KMS-11 (cell line): ENCODE data around the gene SLC27A4.

Experiments used
- H2AFZ ChIP-seq: fragments of 200-600 bp; sonication (generic); 2 replicates; pipeline ENCODE4 v1.6.1; 2016; ENCODE audit warnings: antibody characterized with exemption, mixed run types, low read depth
- H3K27ac ChIP-seq: fragments of 200-600 bp; sonication (generic); 2 replicates; pipeline ENCODE4 v1.6.1; 2016; ENCODE audit warnings: mild to moderate bottlenecking, mixed run types
- H3K27me3 ChIP-seq: fragments of 200-600 bp; sonication (generic); 2 replicates; pipeline ENCODE4 v1.6.1; 2017; ENCODE audit warnings: mild to moderate bottlenecking, low read depth, mixed run types, moderate library complexity; ENCODE audit not compliant: insufficient read depth
- H3K36me3 ChIP-seq: fragments of 200-600 bp; sonication (generic); 2 replicates; pipeline ENCODE4 v1.6.1; 2017; ENCODE audit warnings: mild to moderate bottlenecking, mixed run types; ENCODE audit not compliant: insufficient read depth
- H3K4me1 ChIP-seq: fragments of 200-600 bp; sonication (generic); 2 replicates; pipeline ENCODE4 v1.6.1; 2016; ENCODE audit warnings: mild to moderate bottlenecking, low read depth, mixed run types; ENCODE audit not compliant: poor library complexity, severe bottlenecking
- H3K4me2 ChIP-seq: fragments of 200-600 bp; sonication (generic); 2 replicates; pipeline ENCODE4 v1.7.0; 2016; ENCODE audit warnings: mild to moderate bottlenecking, mixed run types
- H3K4me3 ChIP-seq: fragments of 200-600 bp; sonication (generic); IDR thresholded peaks from 2 replicates; pipeline ENCODE4 v1.6.1; 2017; ENCODE audit warnings: low read depth, low read length, mixed read lengths; ENCODE audit not compliant: insufficient read depth
- H3K79me2 ChIP-seq: fragments of 200-600 bp; sonication (generic); 2 replicates; pipeline ENCODE4 v1.6.1; 2016; ENCODE audit warnings: low read depth, mixed run types; ENCODE audit not compliant: insufficient read depth
- H3K9ac ChIP-seq: fragments of 200-600 bp; sonication (generic); 2 replicates; pipeline ENCODE4 v1.6.1; 2016; ENCODE audit warnings: mild to moderate bottlenecking, mixed run types
- H4K20me1 ChIP-seq: fragments of 200-600 bp; sonication (generic); 2 replicates; pipeline ENCODE4 v1.6.1; 2016; ENCODE audit warnings: mild to moderate bottlenecking, mixed run types; ENCODE audit not compliant: insufficient read depth
- CTCF ChIP-seq: fragments of 200-600 bp; sonication (generic); conservative IDR thresholded peaks from 2 replicates; pipeline ENCODE4 v1.6.1; 2017; ENCODE audit warnings: low read depth, mild to moderate bottlenecking, antibody characterized with exemption, low read length, moderate library complexity, mixed read lengths

The SLC27A4 gene

DNA sequence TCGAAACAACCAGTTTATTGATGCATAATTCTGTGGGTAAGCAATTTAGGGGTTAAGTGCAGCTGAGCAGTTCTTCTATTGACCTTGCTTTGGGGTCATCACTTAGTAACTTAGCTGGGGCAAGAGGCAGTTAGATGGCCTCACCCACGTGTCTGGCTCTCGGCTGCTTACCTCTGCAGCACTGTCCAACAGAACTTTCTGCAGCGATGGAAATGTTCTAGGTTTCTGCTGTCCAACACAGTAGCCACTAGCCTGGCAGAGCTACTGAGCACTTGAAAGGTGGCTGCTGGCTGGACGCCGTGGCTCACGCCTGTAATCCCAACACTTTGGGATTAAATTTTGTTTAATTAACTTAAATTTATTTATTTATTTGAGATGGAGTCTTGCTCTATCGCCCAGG is 17.8 kb downstream of the SLC27A4 start:
- H3K27ac ChIP-seq = no peak overlapping the region
- H3K27me3 ChIP-seq = no peaks in the 10 kb centered on the region
- no peak overlapping the region for H2AFZ ChIP-seq

GRCh38 chr9:128358861-128359260 is 18.5 kb downstream of the SLC27A4 start:
- Histone ChIP-seq H4K20me1 (no peaks in the 10 kb centered on the region), H3K4me3 (no peak overlapping the region), H3K4me1 (peaks cover 8% of the 10 kb centered on the region), H3K36me3 (no peaks in the 10 kb centered on the region), H3K27me3 (no peaks in the 10 kb centered on the region), H3K27ac (no peak overlapping the region), H2AFZ (no peak overlapping the region), H3K79me2 (no peaks in the 10 kb centered on the region), H3K9ac (no peak overlapping the region), H3K4me2 (no peak overlapping the region)
- no peak for TF ChIP-seq CTCF

More for the DNA sequence above, 17.8 kb downstream of the SLC27A4 start:
- H4K20me1 ChIP-seq = no peaks in the 10 kb centered on the region
- no peak overlapping the region for H3K4me3 ChIP-seq
- no peaks in the 10 kb centered on the region for H3K36me3 ChIP-seq
- H3K4me2 ChIP-seq = no peak overlapping the region
- H3K4me1 ChIP-seq = peaks cover 8% of the 10 kb centered on the region
- H3K9ac ChIP-seq = no peak overlapping the region
- no peak for TF ChIP-seq CTCF
- no peaks in the 10 kb centered on the region for H3K79me2 ChIP-seq

DNA sequence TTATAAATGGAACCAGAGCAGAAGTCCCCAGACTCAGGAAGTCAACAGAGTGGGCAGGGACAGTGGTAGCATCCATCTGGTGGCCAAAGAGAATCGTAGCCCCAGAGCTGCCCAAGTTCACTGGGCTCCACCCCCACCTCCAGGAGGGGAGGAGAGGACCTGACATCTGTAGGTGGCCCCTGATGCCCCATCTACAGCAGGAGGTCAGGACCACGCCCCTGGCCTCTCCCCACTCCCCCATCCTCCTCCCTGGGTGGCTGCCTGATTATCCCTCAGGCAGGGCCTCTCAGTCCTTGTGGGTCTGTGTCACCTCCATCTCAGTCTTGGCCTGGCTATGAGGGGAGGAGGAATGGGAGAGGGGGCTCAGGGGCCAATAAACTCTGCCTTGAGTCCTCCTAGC is 20.5 kb downstream of the SLC27A4 start:
- Histone ChIP-seq H3K9ac (no peak overlapping the region), H3K4me1 (peaks cover 8% of the 10 kb centered on the region), H3K27me3 (no peaks in the 10 kb centered on the region), H3K4me3 (no peak overlapping the region), H3K36me3 (no peaks in the 10 kb centered on the region), H3K4me2 (no peak overlapping the region), H3K79me2 (no peaks in the 10 kb centered on the region), H3K27ac (no peak overlapping the region), H2AFZ (no peak overlapping the region), H4K20me1 (no peaks in the 10 kb centered on the region)
- TF ChIP-seq CTCF = no peak

DNA sequence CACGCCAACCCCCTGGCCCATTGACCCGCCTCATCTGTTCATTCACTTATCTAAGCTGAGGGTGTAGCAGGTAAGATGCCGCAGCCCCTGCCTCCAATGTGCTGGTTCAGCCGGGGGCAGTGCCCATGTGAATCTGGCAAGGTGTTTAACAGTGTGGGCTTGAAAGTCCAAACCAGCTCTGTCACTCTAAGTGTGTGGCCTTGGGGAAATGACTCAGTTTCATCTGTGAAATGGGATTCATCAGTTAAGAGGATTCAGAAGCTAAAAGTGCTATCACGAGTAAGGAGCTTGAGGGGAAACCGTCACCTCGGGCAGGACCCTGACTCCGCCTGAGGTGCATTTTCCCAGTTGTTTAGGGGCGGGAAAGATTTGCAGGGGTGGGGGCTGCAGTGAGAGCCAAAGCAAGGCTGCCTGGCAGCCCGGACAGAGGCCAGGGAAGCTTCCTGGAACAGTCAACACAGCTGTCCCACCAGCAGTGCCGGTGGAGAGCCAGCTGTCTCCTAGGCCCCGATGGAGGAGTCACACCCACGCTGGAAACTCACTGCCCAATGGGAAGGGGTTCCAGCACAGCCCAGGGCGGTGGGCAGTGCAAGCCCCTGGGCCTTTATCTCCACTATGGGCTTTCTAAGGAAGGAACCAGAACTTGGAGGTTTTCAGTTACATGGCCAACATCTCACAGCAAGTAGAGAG is 21.1 kb downstream of the SLC27A4 start:
- no peaks in the 10 kb centered on the region for H3K79me2 ChIP-seq
- H3K4me3 ChIP-seq = no peak overlapping the region
- TF ChIP-seq CTCF = no peak
- no peak overlapping the region for H3K9ac ChIP-seq
- H3K27ac ChIP-seq = no peak overlapping the region
- H3K27me3 ChIP-seq = no peaks in the 10 kb centered on the region
- H3K4me2 ChIP-seq = peak overlapping the region; percentile 11; the same call in 1 of the 2 replicates
- H2AFZ ChIP-seq = peak overlapping the region; percentile 53
- H4K20me1 ChIP-seq = no peaks in the 10 kb centered on the region
- no peaks in the 10 kb centered on the region for H3K36me3 ChIP-seq
- H3K4me1 ChIP-seq = peaks cover 8% of the 10 kb centered on the region
